Psoas muscle (tissue), 8 donors: Measurements from ENCODE around the gene TMBIM1. TPM values are rescaled to one million over a fixed set of nuclear protein-coding genes. Genes with fewer than 3 reads are reported as not detected.
A peak's percentile ranks its signal among the peaks of the same experiment; 100 is the strongest.

ENCODE experiments used
- ATAC-seq, 4 donors: fragments of 200-7000 bp; cut with Tn5 transposase; one replicate each; pipeline ENCODE4 v1.9.1; 2020; ENCODE audit warnings: moderate library complexity in 3 of 4, mild to moderate bottlenecking in 2 of 4
- DNase-seq, 2 donors: peaks; one replicate each; pipeline ENCODE4 v3.0.0-alpha.2; 2020
- H3K27ac ChIP-seq: fragments of 200-600 bp; one replicate; pipeline ENCODE4 v1.8.0; 2022
- H3K27me3 ChIP-seq, 3 donors: fragments of 200-600 bp in 1 of 3; one replicate each; pipeline versions ENCODE4 v1.6.1 to v1.8.0; 2013 to 2022; ENCODE audit warnings: low read length in 2 of 3, mild to moderate bottlenecking in 2 of 3, moderate library complexity in 1 of 3; ENCODE audit not compliant: insufficient read depth in 3 of 3
- H3K36me3 ChIP-seq, 2 donors: fragments of 200-600 bp in 1 of 2; one replicate each; pipeline versions ENCODE4 v1.6.1 to v1.8.0; 2013 to 2022; ENCODE audit warnings: low read depth in 1 of 2, mild to moderate bottlenecking in 1 of 2, moderate library complexity in 1 of 2; ENCODE audit not compliant: insufficient read depth in 1 of 2
- H3K4me1 ChIP-seq: fragments of 200-600 bp; one replicate; pipeline ENCODE4 v1.8.0; 2022
- H3K4me3 ChIP-seq: fragments of 200-600 bp; one replicate; pipeline ENCODE4 v1.8.0; 2022; ENCODE audit warnings: mild to moderate bottlenecking
- H3K9me3 ChIP-seq: fragments of 200-600 bp; one replicate; pipeline ENCODE4 v1.8.0; 2022
- WGBS, 3 donors: extraction: QIAGEN DNeasy Blood & Tissue Kit; methylation state at CpG; one replicate each; pipeline versions ENCODE4 v1.1.6 to v1.1.7; 2013; 5-methylcytosine and 5-hydroxymethylcytosine counted together
- intact Hi-C, 2 donors: fragments of 100-400 bp; cut with DNase I; formaldehyde crosslinking; loops; one replicate each; pipeline versions ENCODE4 v1.11.0 to v1.14.2; 2022
- polyA plus RNA-seq, 3 donors: library from polyadenylated mRNA; stranded (reverse); fragments of 200-250 nt; gene quantifications; one replicate each; pipeline ENCODE4 v1.2.3, GENCODE V29; 2013
- total RNA-seq, 4 donors: library from RNA; stranded (reverse); fragmentation: NEBNext Ultra II Directional in 2 of 4; extraction: Animal tissue kit (Norgen Biotek cat#: 25700) in 2 of 4; gene quantifications; one replicate each; pipeline versions ENCODE4 v1.2.1 to v1.2.4, GENCODE V29; 2021 to 2023
- TF ChIP-seq, protein P1 (sequence below): fragments of 200-600 bp; IDR thresholded peaks from one replicate; pipeline ENCODE4 v1.8.0; 2022; ENCODE audit warnings: antibody characterized with exemption
- donor health status: healthy with polysubstance abuse.
- donor health status: DM: no; HTN: no; CAD: no; lungs with moderate emphysema.
- donor health status: Bipolar disorder and iron deficiency.
- donor health status: healthy.
- donor health status: DM: yes; HTN: yes; CAD: no.
- donor health status: DM: no; HTN: no; CAD: no.
- donor health status: DM: no; HTN: no; CAD: no.
- donor health status: DM: yes; HTN: yes; CAD: no.

The TMBIM1 gene
- total and polyA plus RNA-seq, 7 donors: 152 to 264 (median 167) TPM

DNA sequence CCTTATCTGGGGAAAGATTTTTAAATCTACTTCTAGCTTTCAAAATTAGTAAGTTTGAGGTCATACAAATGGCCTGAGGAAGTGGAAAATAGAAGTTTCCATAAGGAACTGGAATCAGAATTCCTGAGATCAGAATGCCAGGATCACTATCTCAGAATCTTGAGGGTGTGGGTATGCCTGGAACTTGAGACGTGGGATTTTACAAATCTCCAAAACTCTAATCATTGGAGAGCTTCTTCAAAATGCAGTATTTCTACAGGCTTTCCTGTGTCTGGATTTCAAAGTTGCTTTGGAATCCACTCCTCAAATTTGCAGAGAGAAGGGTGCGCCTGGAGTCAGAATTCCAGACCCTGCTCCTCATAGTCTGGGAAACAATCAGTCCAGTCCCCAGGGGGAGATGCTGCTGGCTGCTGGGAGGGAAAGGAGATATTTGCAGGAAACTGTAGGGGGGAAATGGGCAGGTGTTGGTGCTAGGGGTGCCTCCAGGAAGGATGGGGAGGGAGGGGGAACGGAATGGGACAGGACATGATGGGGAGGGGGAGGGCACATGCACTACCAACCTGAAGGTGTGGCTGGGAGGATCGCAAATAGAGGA, 33.4 kb upstream of the TMBIM1 start:
- DNase-seq (no peak), ATAC-seq (no peak)
- intact Hi-C loops: no loop called here
- H3K4me3 ChIP-seq: no peak overlapping the region
- TF ChIP-seq, protein P1, sequence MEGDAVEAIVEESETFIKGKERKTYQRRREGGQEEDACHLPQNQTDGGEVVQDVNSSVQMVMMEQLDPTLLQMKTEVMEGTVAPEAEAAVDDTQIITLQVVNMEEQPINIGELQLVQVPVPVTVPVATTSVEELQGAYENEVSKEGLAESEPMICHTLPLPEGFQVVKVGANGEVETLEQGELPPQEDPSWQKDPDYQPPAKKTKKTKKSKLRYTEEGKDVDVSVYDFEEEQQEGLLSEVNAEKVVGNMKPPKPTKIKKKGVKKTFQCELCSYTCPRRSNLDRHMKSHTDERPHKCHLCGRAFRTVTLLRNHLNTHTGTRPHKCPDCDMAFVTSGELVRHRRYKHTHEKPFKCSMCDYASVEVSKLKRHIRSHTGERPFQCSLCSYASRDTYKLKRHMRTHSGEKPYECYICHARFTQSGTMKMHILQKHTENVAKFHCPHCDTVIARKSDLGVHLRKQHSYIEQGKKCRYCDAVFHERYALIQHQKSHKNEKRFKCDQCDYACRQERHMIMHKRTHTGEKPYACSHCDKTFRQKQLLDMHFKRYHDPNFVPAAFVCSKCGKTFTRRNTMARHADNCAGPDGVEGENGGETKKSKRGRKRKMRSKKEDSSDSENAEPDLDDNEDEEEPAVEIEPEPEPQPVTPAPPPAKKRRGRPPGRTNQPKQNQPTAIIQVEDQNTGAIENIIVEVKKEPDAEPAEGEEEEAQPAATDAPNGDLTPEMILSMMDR: no peak
- no peaks in the 10 kb centered on the region for H3K27me3 ChIP-seq
- no peaks in the 10 kb centered on the region for H3K9me3 ChIP-seq
- no peaks in the 10 kb centered on the region for H3K36me3 ChIP-seq
- no peak overlapping the region for H3K27ac ChIP-seq
- 65 to 85% (median 83%) methylated on average over 4 of the region's 4 CpGs for WGBS, 3 donors
- H3K4me1 ChIP-seq: peaks cover 3% of the 10 kb centered on the region

DNA sequence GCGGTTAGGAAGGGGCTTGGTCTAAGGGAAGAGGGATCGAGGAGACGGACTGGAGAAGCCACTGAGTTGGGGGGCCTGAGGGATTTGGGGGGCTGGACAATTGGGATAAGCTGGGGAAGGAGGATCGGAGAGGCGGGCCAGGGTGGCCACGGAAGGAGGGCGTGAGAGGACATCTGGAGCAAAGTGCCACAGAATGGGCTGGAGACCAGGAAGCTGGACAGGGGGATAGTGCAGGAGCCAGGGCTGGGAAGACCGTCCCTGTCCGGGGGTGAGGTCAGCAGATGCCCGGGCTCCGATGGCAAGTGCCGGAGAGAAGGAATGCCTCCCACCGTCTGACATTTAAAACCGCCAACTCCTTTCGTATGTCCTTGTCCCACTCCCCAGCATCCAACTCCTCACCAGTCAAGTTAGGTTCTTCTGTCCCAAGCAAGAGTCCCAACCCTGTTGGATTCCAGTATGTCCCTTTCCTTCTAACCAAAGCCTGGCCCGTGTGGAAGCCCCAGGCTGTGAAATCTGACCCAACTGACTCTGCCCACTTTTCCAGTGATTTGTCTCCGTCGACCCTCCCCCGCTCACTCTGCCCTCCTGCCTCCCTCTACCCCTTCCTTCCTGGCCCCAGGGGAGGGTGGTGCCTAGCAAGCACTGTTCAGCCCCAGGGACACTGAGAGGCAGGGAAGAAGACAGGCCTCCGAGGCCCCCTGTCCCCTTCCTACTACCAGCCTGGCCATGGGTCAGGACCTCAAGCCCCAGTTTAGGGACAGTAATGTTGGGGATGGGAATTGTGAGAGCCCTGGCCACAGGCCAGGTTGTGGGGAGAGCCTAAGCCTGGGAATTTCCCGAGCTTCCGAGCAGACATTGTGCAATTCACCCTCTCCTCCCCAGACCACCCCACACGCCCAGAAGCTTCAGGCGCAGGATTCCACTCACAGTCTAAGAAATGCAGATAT, 31.5 kb upstream of the TMBIM1 start:
- Histone ChIP-seq H3K27ac (no peak overlapping the region), H3K4me3 (peak overlapping the region; percentile 82), H3K4me1 (peaks cover 3% of the 10 kb centered on the region), H3K9me3 (no peaks in the 10 kb centered on the region), H3K27me3 (no peaks in the 10 kb centered on the region), H3K36me3 (no peaks in the 10 kb centered on the region)
- DNase-seq: peak in 1 of 2 donors; percentile 31
- ATAC-seq: peak; percentile 22 to 48 (median 36)
- TF ChIP-seq, protein P1: no peak
- 16 to 25% (median 18%) methylated on average over 23 to 24 of the region's 24 CpGs for WGBS, 3 donors
- intact Hi-C loops: no loop called here

DNA sequence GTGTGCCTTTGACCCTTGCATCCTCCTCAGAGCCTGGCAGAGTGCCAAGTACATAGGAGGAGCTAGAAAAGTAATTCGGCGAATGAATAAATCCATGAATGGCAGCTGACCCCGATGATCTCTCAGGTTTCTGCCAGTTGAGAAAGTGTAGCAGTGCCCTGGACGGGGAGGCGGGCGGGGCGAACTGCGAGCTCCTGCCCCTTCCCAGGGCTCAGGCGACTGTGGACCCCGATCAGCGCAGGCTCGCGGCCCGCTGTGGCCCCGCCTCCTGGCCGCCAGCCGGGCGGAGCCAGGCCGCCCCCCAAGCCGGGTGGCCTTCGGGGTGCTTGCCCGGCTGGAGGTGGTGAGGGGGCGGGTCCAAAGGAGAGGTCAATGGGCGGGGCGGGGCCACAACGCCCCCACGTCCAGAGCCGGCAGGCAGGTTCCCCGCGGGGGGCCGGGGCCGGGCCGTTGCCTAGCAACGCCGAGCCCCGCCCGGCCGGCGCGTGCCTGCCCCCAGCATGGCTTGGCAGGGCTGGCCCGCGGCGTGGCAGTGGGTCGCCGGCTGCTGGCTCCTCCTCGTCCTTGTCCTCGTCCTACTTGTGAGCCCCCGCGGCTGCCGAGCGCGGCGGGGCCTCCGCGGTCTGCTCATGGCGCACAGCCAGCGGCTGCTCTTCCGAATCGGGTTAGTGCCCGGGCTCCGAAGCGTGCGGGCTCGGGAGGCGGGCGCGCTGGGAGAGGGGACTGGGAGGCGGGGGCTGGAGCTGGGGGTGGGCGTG, 30.6 kb upstream of the TMBIM1 start:
- H3K27me3 ChIP-seq: no peaks in the 10 kb centered on the region
- H3K9me3 ChIP-seq: no peaks in the 10 kb centered on the region
- H3K4me1 ChIP-seq: peaks cover 3% of the 10 kb centered on the region
- intact Hi-C loops: no loop called here
- no peaks in the 10 kb centered on the region for H3K36me3 ChIP-seq
- H3K27ac ChIP-seq: peak overlapping the region; percentile 44
- TF ChIP-seq, protein P1: no peak
- ATAC-seq (peak; percentile 67 to 86 (median 76)), DNase-seq (peak; percentile 71 to 79)
- WGBS, 3 donors: 1% methylated on average over 42 to 69 of the region's 69 CpGs
- H3K4me3 ChIP-seq: peak overlapping the region; percentile 82

DNA sequence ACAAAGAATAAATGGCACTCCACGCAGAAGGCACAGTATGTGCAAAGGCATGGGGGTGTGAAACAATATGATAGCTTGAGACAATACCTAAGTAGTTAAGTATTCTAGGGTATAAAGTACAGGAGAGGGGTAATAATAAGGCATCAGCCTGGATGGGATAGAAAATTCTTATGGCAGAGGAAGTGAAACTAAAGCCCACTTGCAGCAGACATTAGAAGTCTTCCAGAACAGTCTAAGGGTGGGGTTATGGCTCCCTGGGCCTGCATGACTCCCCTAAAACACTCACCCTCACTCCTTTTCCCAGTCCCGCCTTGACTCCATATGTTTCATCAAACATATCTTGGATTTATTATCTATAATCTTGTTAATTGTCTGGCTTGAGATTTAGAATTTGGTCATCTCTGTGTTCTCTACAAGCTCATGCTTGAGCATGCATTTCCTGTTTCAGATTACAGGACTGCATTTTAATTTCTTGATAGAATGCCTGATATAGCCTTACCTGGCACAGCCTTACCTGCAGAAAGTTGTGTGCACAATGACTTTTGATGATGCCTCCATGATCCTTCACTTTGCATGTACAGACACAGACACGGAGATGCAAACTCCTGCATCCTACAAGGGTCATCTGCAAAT, 28.5 kb upstream of the TMBIM1 start:
- DNase-seq: no peak
- Histone ChIP-seq H3K27ac (no peak overlapping the region), H3K27me3 (no peaks in the 10 kb centered on the region), H3K9me3 (no peaks in the 10 kb centered on the region), H3K4me3 (no peak overlapping the region), H3K36me3 (no peaks in the 10 kb centered on the region), H3K4me1 (peaks cover 3% of the 10 kb centered on the region)
- no peak for ATAC-seq
- intact Hi-C loops: no loop called here
- TF ChIP-seq, protein P1: no peak
- 93 to 94% (median 93%) methylated on average over 3 of the region's 3 CpGs for WGBS, 3 donors
